Stimulated activated CD4-positive, alpha-beta T cell treated with anti-CD3 and anti-CD28 coated beads, Interleukin-15, amount 100 ng/mL, for 1 hour (primary cell): Measurements from ENCODE around the gene SPAAR.
"Not testable (repeated sequence)": the region's sequence is repeated elsewhere in the genome, so short reads cannot be mapped to it uniquely, and the experiment has no call there.

Experiments used
- DNase-seq, 2 donors: peaks; one replicate each; pipeline ENCODE4 v3.0.0-alpha.2; 2020; ENCODE audit warnings: low read depth in 1 of 2, low spot score in 1 of 2

SPAAR gene

GRCh38 chr9:35920051-35920620 is 10.8 kb downstream of the SPAAR start:
- DNase-seq: no peak

GRCh38 chr9:35923598-35923926 is 14.3 kb downstream of the SPAAR start:
- DNase-seq: no peak

GRCh38 chr9:35923927-35924763 is 14.9 kb downstream of the SPAAR start:
- DNase-seq: no peak

- no peak for DNase-seq
These were observed 19.5 kb downstream of the SPAAR start for GRCh38 chr9:35928591-35929452.

- DNase-seq: no peak
These were observed 20.1 kb downstream of the SPAAR start for GRCh38 chr9:35929453-35929718.

GRCh38 chr9:35930521-35930920 is 21.2 kb downstream of the SPAAR start:
- DNase-seq: no peak

GRCh38 chr9:35930989-35931388 is 21.7 kb downstream of the SPAAR start:
- DNase-seq: no peak

- no peak for DNase-seq
These were observed 23.4 kb downstream of the SPAAR start for GRCh38 chr9:35932735-35933134.

GRCh38 chr9:35933550-35934067 is 24.3 kb downstream of the SPAAR start:
- no peak for DNase-seq

GRCh38 chr9:35934069-35934468 is 24.8 kb downstream of the SPAAR start:
- not testable (repeated sequence) for DNase-seq

- no peak for DNase-seq
These were observed 26.0 kb downstream of the SPAAR start for GRCh38 chr9:35935261-35935660.

GRCh38 chr9:35935755-35936509 is 26.6 kb downstream of the SPAAR start:
- no peak for DNase-seq

GRCh38 chr9:35937227-35937626 is 27.9 kb downstream of the SPAAR start:
- no peak for DNase-seq

- no peak for DNase-seq
These were observed 29.4 kb downstream of the SPAAR start for GRCh38 chr9:35938474-35939356.

GRCh38 chr9:35939679-35940250 is 30.5 kb downstream of the SPAAR start:
- DNase-seq: no peak

- no peak for DNase-seq
These were observed 31.4 kb downstream of the SPAAR start for GRCh38 chr9:35940458-35941407.

GRCh38 chr9:35942286-35942685 is 33.0 kb downstream of the SPAAR start:
- no peak for DNase-seq

GRCh38 chr9:35944173-35944572 is 34.9 kb downstream of the SPAAR start:
- DNase-seq: no peak

GRCh38 chr9:35944841-35945240 is 35.6 kb downstream of the SPAAR start:
- no peak for DNase-seq
